ENCODE data around the gene ADORA3. TPM values are rescaled to one million over a fixed set of nuclear protein-coding genes. Genes with fewer than 3 reads are reported as not detected.

The ADORA3 gene
- total RNA-seq, 1 donor from 2014 or later = not detected

DNA sequence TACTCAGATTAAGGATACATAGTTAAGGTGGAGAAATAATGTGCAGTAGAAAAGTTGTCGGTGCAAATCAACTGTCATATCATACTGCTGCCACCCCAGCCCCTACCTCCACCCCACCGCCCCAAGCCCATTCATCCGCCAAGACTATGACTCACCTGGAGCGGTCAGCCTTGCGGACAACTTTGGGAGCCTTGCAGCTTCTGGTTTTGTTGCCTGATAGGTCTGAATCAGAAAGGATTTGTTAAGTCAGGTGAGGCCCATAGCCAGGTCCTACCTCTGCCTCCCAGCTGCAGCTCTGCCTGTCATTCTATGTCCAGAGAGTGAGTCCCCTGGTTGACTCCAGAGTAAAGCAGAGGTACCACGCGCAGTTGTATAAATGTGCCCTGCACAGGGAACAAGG, 17.0 kb downstream of the ADORA3 start:
- no peaks in the 10 kb centered on the region for H3K4me1 Mint-ChIP-seq

DNA sequence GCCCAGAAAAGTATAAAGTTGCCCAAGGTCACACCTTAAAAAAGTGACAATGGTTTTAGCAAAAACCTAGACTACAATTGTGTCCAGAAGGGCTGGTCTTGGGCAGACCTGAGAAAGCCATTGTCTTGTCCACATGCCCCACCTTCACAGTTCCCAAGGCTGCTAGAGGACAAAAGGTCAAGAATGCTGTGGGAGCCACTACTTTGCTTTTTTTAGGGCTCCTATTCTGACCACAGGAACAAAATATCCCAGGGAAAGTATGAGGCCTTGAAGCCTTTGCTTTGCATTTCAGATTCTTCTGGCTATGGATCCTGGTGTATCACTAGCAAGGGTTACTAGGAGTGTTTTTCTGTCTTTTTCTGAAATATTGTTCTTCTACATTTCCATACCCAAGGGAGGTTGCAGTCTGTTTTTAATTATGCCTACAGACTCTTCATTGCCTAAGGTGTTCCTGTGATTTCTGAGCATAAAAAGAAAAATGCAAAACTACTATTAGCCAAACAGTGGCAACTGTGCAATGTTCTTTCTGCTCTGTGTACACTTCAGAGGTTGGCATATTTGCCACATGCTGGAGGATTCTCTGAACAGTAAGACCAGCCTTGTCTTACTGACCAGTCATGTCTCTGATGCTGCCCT, 18.9 kb downstream of the ADORA3 start:
- Histone ChIP-seq H3K9ac (no peak overlapping the region), H2AFZ (replicated peaks) (no peak overlapping the region), H4K20me1 (ENCODE audit: low read depth) (no peaks in the 10 kb centered on the region), H3K79me2 (ENCODE audit: low read depth) (no peaks in the 10 kb centered on the region), H3F3A (ENCODE audit: low read depth) (no peaks in the 10 kb centered on the region), H3K27ac (no peak overlapping the region), H3K4me2 (no peak overlapping the region), H3K36me3 (no peaks in the 10 kb centered on the region), H3K27me3 (no peaks in the 10 kb centered on the region), H3K4me3 (no peak overlapping the region), H3K9me3 (ENCODE audit: low read depth) (no peaks in the 10 kb centered on the region), H3K4me1 (no peaks in the 10 kb centered on the region)
- TF ChIP-seq EZH2 (IDR thresholded peaks at IDR 0.05) (no peak), EZH2phosphoT487 (IDR thresholded peaks at IDR 0.05) (no peak), CTCF (IDR thresholded peaks at IDR 0.05) (no peak)
- Mint-ChIP-seq H3K36me3 (no peaks in the 10 kb centered on the region), H3K4me1 (no peaks in the 10 kb centered on the region), H3K4me3 (no peak overlapping the region), H3K9me3 (no peaks in the 10 kb centered on the region), H3K27ac (no peak overlapping the region), H3K27me3 (ENCODE audit: insufficient read depth, low read depth) (no peaks in the 10 kb centered on the region)
- DNase-seq (ENCODE audit: low spot score) = no peak

More for the DNA sequence above, 17.0 kb downstream of the ADORA3 start:
- Mint-ChIP-seq H3K4me3 (no peak overlapping the region), H3K9me3 (no peaks in the 10 kb centered on the region), H3K27me3 (ENCODE audit: insufficient read depth, low read depth) (no peaks in the 10 kb centered on the region), H3K36me3 (no peaks in the 10 kb centered on the region), H3K27ac (no peak overlapping the region)
- no peak overlapping the region for H3K27ac ChIP-seq
- H3K9me3 ChIP-seq (ENCODE audit: low read depth) = no peaks in the 10 kb centered on the region
- no peaks in the 10 kb centered on the region for H3F3A ChIP-seq (ENCODE audit: low read depth)
- H3K9ac ChIP-seq = no peak overlapping the region
- H4K20me1 ChIP-seq (ENCODE audit: low read depth) = no peaks in the 10 kb centered on the region
- H3K4me2 ChIP-seq = no peak overlapping the region
- no peaks in the 10 kb centered on the region for H3K36me3 ChIP-seq
- H3K4me3 ChIP-seq = no peak overlapping the region
- H3K27me3 ChIP-seq = no peaks in the 10 kb centered on the region
- DNase-seq (ENCODE audit: low spot score) = no peak
- H3K4me1 ChIP-seq = no peaks in the 10 kb centered on the region
- no peak overlapping the region for H2AFZ ChIP-seq (replicated peaks)
- no peak for TF ChIP-seq EZH2 (IDR thresholded peaks at IDR 0.05)
- H3K79me2 ChIP-seq (ENCODE audit: low read depth) = no peaks in the 10 kb centered on the region

GRCh38 chr1:111483876-111484275, 19.6 kb downstream of the ADORA3 start:
- TF ChIP-seq EZH2phosphoT487 (IDR thresholded peaks at IDR 0.05) (no peak), CTCF (IDR thresholded peaks at IDR 0.05) (no peak), EZH2 (IDR thresholded peaks at IDR 0.05) (no peak)
- H3K79me2 ChIP-seq (ENCODE audit: low read depth) = no peaks in the 10 kb centered on the region
- no peaks in the 10 kb centered on the region for H3K4me1 Mint-ChIP-seq
- DNase-seq (ENCODE audit: low spot score) = no peak
- no peaks in the 10 kb centered on the region for H3K36me3 Mint-ChIP-seq
- no peaks in the 10 kb centered on the region for H3K9me3 Mint-ChIP-seq
- no peaks in the 10 kb centered on the region for H3K9me3 ChIP-seq (ENCODE audit: low read depth)
- H3F3A ChIP-seq (ENCODE audit: low read depth) = no peaks in the 10 kb centered on the region
- no peak overlapping the region for H3K4me3 ChIP-seq
- no peak overlapping the region for H3K27ac Mint-ChIP-seq
- H3K27ac ChIP-seq = no peak overlapping the region
- H3K4me3 Mint-ChIP-seq = no peak overlapping the region
- no peak overlapping the region for H3K4me2 ChIP-seq
- H3K27me3 ChIP-seq = no peaks in the 10 kb centered on the region
- H3K36me3 ChIP-seq = no peaks in the 10 kb centered on the region
- no peak overlapping the region for H2AFZ ChIP-seq (replicated peaks)
- no peak overlapping the region for H3K9ac ChIP-seq
- no peaks in the 10 kb centered on the region for H3K4me1 ChIP-seq
- no peaks in the 10 kb centered on the region for H4K20me1 ChIP-seq (ENCODE audit: low read depth)
- no peaks in the 10 kb centered on the region for H3K27me3 Mint-ChIP-seq (ENCODE audit: insufficient read depth, low read depth)

DNA sequence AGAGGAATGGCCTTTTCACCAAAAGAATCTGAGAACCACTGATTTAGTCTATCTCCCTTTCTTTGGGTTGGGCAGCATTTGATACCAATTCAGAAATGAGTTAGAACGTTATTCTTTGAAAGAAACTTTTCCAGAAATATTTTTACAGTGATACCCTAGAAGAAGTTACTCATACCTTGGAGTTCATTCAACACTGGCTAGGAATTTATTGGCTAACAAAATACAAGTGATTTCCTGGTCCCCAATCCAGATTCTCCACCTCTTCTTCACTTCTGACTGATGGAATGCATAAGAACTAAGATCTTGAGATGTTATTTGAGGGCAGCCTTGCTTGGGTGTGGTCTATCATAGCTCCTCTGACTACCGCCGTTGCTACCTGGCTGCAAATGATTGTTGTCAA, 20.3 kb downstream of the ADORA3 start:
- Histone ChIP-seq H3K36me3 (no peaks in the 10 kb centered on the region), H4K20me1 (ENCODE audit: low read depth) (no peaks in the 10 kb centered on the region), H3K4me1 (no peaks in the 10 kb centered on the region), H3K9ac (no peak overlapping the region), H3K9me3 (ENCODE audit: low read depth) (no peaks in the 10 kb centered on the region), H3K27ac (no peak overlapping the region), H3F3A (ENCODE audit: low read depth) (no peaks in the 10 kb centered on the region), H3K4me2 (no peak overlapping the region), H3K79me2 (ENCODE audit: low read depth) (no peaks in the 10 kb centered on the region), H3K4me3 (no peak overlapping the region), H2AFZ (replicated peaks) (no peak overlapping the region), H3K27me3 (no peaks in the 10 kb centered on the region)
- TF ChIP-seq EZH2 (IDR thresholded peaks at IDR 0.05) (no peak), CTCF (IDR thresholded peaks at IDR 0.05) (no peak), EZH2phosphoT487 (IDR thresholded peaks at IDR 0.05) (no peak)
- Mint-ChIP-seq H3K4me1 (no peaks in the 10 kb centered on the region), H3K4me3 (no peak overlapping the region), H3K36me3 (no peaks in the 10 kb centered on the region), H3K9me3 (no peaks in the 10 kb centered on the region), H3K27ac (no peak overlapping the region), H3K27me3 (ENCODE audit: insufficient read depth, low read depth) (no peaks in the 10 kb centered on the region)
- DNase-seq (ENCODE audit: low spot score) = no peak
